Ovary (tissue), 9 donors: ENCODE data around the gene ZNF81. TPM values are rescaled to one million over a fixed set of nuclear protein-coding genes. Genes with fewer than 3 reads are reported as not detected.

Experiments
- DNase-seq, 5 donors: peaks; one replicate each; pipeline ENCODE4 v3.0.0-alpha.2; 2019 to 2020
- H3K27ac ChIP-seq, 2 donors: fragments of 200-600 bp; one replicate each; pipeline versions ENCODE4 v1.5.1 to v1.8.0; 2019 to 2022
- H3K27me3 ChIP-seq: fragments of 200-600 bp; one replicate; pipeline ENCODE4 v1.8.0; 2022
- H3K36me3 ChIP-seq: fragments of 200-600 bp; sonication (generic); one replicate; pipeline ENCODE4 v1.5.1; 2019
- H3K4me1 ChIP-seq: one replicate; pipeline ENCODE4 v1.8.1; 2013; ENCODE audit warnings: mild to moderate bottlenecking, moderate library complexity; ENCODE audit not compliant: insufficient read depth
- H3K4me3 ChIP-seq: fragments of 200-600 bp; sonication (generic); one replicate; pipeline ENCODE4 v1.5.1; 2017
- H3K9me3 ChIP-seq, 2 donors: fragments of 200-600 bp in 1 of 2; sonication (generic) in 1 of 2; one replicate each; pipeline versions ENCODE4 v1.5.1 to v1.8.1; 2013 to 2019; ENCODE audit warnings: mild to moderate bottlenecking in 1 of 2, moderate library complexity in 1 of 2
- CTCF ChIP-seq, 3 donors: fragments of 450-650 bp in 2 of 3; fragments of 200-600 bp in 1 of 3; IDR thresholded peaks; one replicate each; pipeline versions ENCODE4 v1.5.1 to v1.8.0; 2016 to 2022; ENCODE audit warnings: antibody characterized with exemption in 3 of 3, mild to moderate bottlenecking in 1 of 3
- EP300 ChIP-seq: sonication (generic); formaldehyde crosslinking; IDR thresholded peaks from one replicate; pipeline ENCODE4 v1.6.1; 2017; ENCODE audit warnings: antibody characterized with exemption
- POLR2A ChIP-seq: fragments of 450-650 bp; IDR thresholded peaks from one replicate; pipeline ENCODE4 v1.6.1; 2017; ENCODE audit warnings: antibody characterized with exemption, mild to moderate bottlenecking, moderate library complexity
- WGBS, 3 donors: extraction: QIAGEN DNeasy Blood & Tissue Kit in 1 of 3; methylation state at CpG; one replicate each; pipeline versions ENCODE4 v1.1.5 to v1.1.7; 2013 to 2017; 5-methylcytosine and 5-hydroxymethylcytosine counted together
- intact Hi-C, 4 donors: fragments of 100-400 bp; cut with DNase I; formaldehyde crosslinking; loops; one replicate each; pipeline versions ENCODE4 v1.11.0 to v1.15.1; 2022 to 2023
- polyA plus RNA-seq, 2 donors: library from polyadenylated mRNA; stranded (reverse); fragments of 200-250 nt in 1 of 2; fragments of 350-450 nt in 1 of 2; fragmentation: Illumina TruSeq in 1 of 2; extraction: RNeasy Lipid Tissue Mini Kit (QIAGEN cat#74804) in 1 of 2; gene quantifications; one replicate each; pipeline ENCODE4 v1.2.3, GENCODE V29; 2013 to 2014
- total RNA-seq, 7 donors: library from RNA; depleted of rRNA in 2 of 7; stranded (reverse); fragments of >200 nt in 2 of 7; fragmentation: NEBNext Ultra II Directional in 3 of 7; extraction: Animal tissue kit (Norgen Biotek cat#: 25700) in 3 of 7; gene quantifications; one replicate each; pipeline versions ENCODE4 v1.1.0 to v1.2.4, GENCODE V29; 2016 to 2023
- donor health status: DM: no; HTN: no; CAD: no; lungs with moderate emphysema.
- donor health status: DM: no; HTN: no; CAD: no.
- donor health status: Bipolar disorder and iron deficiency.
- donor health status: DM: yes; HTN: yes; CAD: no.
- donor health status: DM: no; HTN: no; CAD: no.
- donor health status: DM: yes; HTN: yes; CAD: no.

The ZNF81 gene
- total and polyA plus RNA-seq, 9 donors: 1.5 to 13.9 (median 7.6) TPM

- no peak for TF ChIP-seq POLR2A
- no peak for TF ChIP-seq EP300
- no peak for TF ChIP-seq CTCF (IDR thresholded peaks at IDR 0.05)
- Histone ChIP-seq H3K4me3 (no peak overlapping the region), H3K9me3 (peaks cover 0 to 2% of the 10 kb centered on the region in 2 donors), H3K27me3 (no peaks in the 10 kb centered on the region), H3K36me3 (no peaks in the 10 kb centered on the region), H3K27ac (no peak overlapping the region), H3K4me1 (no peaks in the 10 kb centered on the region)
- WGBS, 3 donors: 72 to 77% (median 74%) methylated on average over 3 of the region's 3 CpGs
- DNase-seq: no peak
- intact Hi-C loops: no loop called here
Measured at GRCh38 chrX:47873123-47873522, 36.4 kb downstream of the ZNF81 start.

- TF ChIP-seq EP300: no peak
- TF ChIP-seq POLR2A: no peak
- no peak for TF ChIP-seq CTCF (IDR thresholded peaks at IDR 0.05)
- Histone ChIP-seq H3K9me3 (peaks cover 0 to 10% of the 10 kb centered on the region in 2 donors), H3K27ac (no peak overlapping the region), H3K36me3 (no peaks in the 10 kb centered on the region), H3K4me1 (no peaks in the 10 kb centered on the region), H3K27me3 (no peaks in the 10 kb centered on the region), H3K4me3 (no peak overlapping the region)
- no peak for DNase-seq
- WGBS, 3 donors: 71 to 79% (median 77%) methylated on average over 6 of the region's 6 CpGs
- intact Hi-C loops: no loop called here
Measured at GRCh38 chrX:47877327-47877726, 40.6 kb downstream of the ZNF81 start.

- Histone ChIP-seq H3K36me3 (no peaks in the 10 kb centered on the region), H3K4me1 (no peaks in the 10 kb centered on the region), H3K27me3 (no peaks in the 10 kb centered on the region), H3K27ac (no peak overlapping the region), H3K9me3 (peaks cover 0 to 10% of the 10 kb centered on the region in 2 donors), H3K4me3 (no peak overlapping the region)
- intact Hi-C loops: no loop called here
- 81 to 93% (median 92%) methylated on average over 3 of the region's 3 CpGs for WGBS, 3 donors
- DNase-seq: no peak
- TF ChIP-seq EP300: no peak
- TF ChIP-seq POLR2A: no peak
- TF ChIP-seq CTCF (IDR thresholded peaks at IDR 0.05): no peak
Measured at GRCh38 chrX:47878198-47878597, 41.5 kb downstream of the ZNF81 start.

GRCh38 chrX:47879463-47879862 is 42.8 kb downstream of the ZNF81 start:
- Histone ChIP-seq H3K4me1 (no peaks in the 10 kb centered on the region), H3K27ac (no peak overlapping the region)
- WGBS, 3 donors: 63 to 68% (median 65%) methylated on average over 2 of the region's 2 CpGs

More at GRCh38 chrX:47879463-47879862, 42.8 kb downstream of the ZNF81 start:
- Histone ChIP-seq H3K27me3 (no peaks in the 10 kb centered on the region), H3K9me3 (peaks cover 0 to 10% of the 10 kb centered on the region in 2 donors), H3K36me3 (no peaks in the 10 kb centered on the region), H3K4me3 (no peak overlapping the region)
- intact Hi-C loops: no loop called here
- DNase-seq: no peak
- no peak for TF ChIP-seq EP300
- TF ChIP-seq CTCF (IDR thresholded peaks at IDR 0.05): no peak
- TF ChIP-seq POLR2A: no peak
